Neural progenitor cell (in vitro differentiated cells): ENCODE measurements around the gene F2RL3.

ENCODE experiments used
- EZH2phosphoT487 ChIP-seq: fragments of 200-600 bp; sonication (generic); IDR thresholded peaks from 2 replicates; pipeline ENCODE4 v1.6.1; 2017; ENCODE audit warnings: antibody characterized with exemption
- TF ChIP-seq, protein P1 (sequence below): fragments of 200-600 bp; sonication (generic); IDR thresholded peaks from 2 replicates; pipeline ENCODE4 v1.5.1; 2017; ENCODE audit warnings: antibody characterized with exemption, mild to moderate bottlenecking

DNA sequence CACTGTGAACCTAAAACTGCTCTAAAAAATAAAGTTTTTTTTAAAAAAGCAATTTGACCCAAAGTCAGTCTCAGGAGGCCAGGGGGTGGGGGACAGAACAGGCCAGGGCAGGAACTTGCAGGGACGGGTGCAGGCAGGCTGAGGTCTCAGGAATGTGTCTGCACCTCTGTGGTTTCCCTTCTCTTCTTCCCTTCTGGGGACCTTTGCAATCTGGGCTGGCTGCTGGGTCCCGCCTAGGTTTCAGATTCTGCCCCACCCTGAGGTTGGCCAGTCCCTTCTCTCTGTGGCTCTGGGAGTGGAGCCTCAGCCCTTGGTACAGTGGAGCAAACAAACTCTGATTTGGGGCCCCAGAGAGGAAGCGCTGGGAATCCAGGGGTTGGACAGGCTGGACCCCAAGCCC, 5.3 kb upstream of the F2RL3 start:
- TF ChIP-seq, protein P1, sequence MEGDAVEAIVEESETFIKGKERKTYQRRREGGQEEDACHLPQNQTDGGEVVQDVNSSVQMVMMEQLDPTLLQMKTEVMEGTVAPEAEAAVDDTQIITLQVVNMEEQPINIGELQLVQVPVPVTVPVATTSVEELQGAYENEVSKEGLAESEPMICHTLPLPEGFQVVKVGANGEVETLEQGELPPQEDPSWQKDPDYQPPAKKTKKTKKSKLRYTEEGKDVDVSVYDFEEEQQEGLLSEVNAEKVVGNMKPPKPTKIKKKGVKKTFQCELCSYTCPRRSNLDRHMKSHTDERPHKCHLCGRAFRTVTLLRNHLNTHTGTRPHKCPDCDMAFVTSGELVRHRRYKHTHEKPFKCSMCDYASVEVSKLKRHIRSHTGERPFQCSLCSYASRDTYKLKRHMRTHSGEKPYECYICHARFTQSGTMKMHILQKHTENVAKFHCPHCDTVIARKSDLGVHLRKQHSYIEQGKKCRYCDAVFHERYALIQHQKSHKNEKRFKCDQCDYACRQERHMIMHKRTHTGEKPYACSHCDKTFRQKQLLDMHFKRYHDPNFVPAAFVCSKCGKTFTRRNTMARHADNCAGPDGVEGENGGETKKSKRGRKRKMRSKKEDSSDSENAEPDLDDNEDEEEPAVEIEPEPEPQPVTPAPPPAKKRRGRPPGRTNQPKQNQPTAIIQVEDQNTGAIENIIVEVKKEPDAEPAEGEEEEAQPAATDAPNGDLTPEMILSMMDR = no peak
- no peak for TF ChIP-seq EZH2phosphoT487
